NT2/D1 (cell line): ENCODE measurements around the gene NSMF.
"Not testable (repeated sequence)": the region's sequence is repeated elsewhere in the genome, so short reads cannot be mapped to it uniquely, and the experiment has no call there.

ENCODE experiments used
- DNase-seq: peaks from one replicate; pipeline ENCODE4 v3.0.0-alpha.2; 2011; ENCODE audit warnings: low read depth, low spot score
- H3K27me3 ChIP-seq: 2 replicates; pipeline ENCODE4 v1.6.0; 2011; ENCODE audit warnings: mild to moderate bottlenecking; ENCODE audit not compliant: insufficient read length, insufficient read depth
- H3K36me3 ChIP-seq: 2 replicates; pipeline ENCODE4 v1.6.1; 2011; ENCODE audit warnings: mild to moderate bottlenecking, low read length, mixed read lengths; ENCODE audit not compliant: insufficient read depth, insufficient read length
- H3K4me1 ChIP-seq: 2 replicates; pipeline ENCODE4 v1.5.1; 2011; ENCODE audit not compliant: insufficient read depth, insufficient read length
- H3K4me3 ChIP-seq: 2 replicates; pipeline ENCODE4 v1.5.1; 2011; ENCODE audit warnings: low read depth; ENCODE audit not compliant: insufficient read length
- H3K9ac ChIP-seq: 2 replicates; pipeline ENCODE4 v1.6.0; 2011; ENCODE audit warnings: low read depth; ENCODE audit not compliant: insufficient read length
- H3K9me3 ChIP-seq: 2 replicates; pipeline ENCODE4 v1.5.1; 2011; ENCODE audit warnings: mild to moderate bottlenecking, low read length; ENCODE audit not compliant: insufficient read depth
- SUZ12 ChIP-seq: IDR thresholded peaks from 2 replicates; pipeline ENCODE4 v1.6.1; 2011; ENCODE audit not compliant: insufficient read length, insufficient read depth; ENCODE audit errors: extremely low read depth
- YY1 ChIP-seq: IDR thresholded peaks from 2 replicates; pipeline ENCODE4 v1.6.1; 2011; ENCODE audit not compliant: insufficient read length, insufficient read depth
- ZNF274 ChIP-seq: IDR thresholded peaks from 2 replicates; pipeline ENCODE4 v1.6.1; 2011; ENCODE audit warnings: mild to moderate bottlenecking, low read depth, low read length

NSMF gene

DNA sequence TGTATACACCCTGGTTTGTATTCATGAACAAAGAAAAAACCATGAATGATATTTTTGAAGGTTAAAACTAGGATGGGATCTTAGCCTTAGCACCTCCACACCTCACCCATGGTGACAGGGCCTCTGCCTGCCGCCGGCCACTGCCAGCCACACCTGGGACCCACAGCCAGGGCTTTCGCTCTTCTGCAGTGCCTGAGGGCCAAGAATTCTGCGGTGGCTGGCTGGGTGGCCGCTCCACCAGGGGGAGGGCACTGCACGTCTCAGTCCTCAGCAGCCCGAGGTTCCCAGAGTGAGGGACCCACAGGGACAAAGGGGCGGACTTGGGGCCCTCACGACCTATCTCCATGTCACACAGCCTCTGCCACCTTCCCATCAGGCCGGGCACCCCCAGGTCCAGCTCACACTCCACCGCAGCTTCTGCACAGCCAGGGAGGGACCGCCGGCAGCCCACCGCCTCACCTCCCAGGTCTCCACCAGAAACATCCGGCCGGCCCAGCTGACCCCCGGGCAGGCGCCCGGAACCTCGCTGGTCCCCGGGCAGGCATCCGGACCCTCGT is 43.0 kb downstream of the NSMF start:
- peaks cover 5% of the 10 kb centered on the region for H3K36me3 ChIP-seq
- no peak overlapping the region for H3K4me3 ChIP-seq
- no peaks in the 10 kb centered on the region for H3K9me3 ChIP-seq
- H3K4me1 ChIP-seq = peaks cover 15% of the 10 kb centered on the region
- H3K27me3 ChIP-seq = no peaks in the 10 kb centered on the region
- TF ChIP-seq YY1 = no peak
- TF ChIP-seq SUZ12 = no peak
- TF ChIP-seq ZNF274 = no peak
- no peak for DNase-seq
- no peak overlapping the region for H3K9ac ChIP-seq

DNA sequence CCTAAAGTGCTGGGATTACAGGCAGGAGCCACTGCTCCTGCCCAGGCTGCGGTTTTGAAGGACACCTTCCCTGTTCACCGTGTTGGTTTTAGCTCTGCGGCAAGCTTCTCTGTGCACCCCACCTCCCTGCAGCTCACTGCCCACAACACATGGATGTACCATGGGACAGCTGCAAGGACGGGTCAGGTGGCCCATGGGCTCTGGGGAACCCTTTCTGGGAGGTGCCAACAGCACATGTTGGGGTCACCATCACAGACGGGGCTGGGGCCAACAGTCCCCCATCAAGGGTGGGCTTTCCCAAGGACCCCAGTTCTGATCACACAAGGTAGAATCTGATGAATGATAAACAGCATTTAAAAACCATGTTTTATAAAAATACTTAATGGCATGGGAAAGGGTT is 43.7 kb downstream of the NSMF start:
- no peak overlapping the region for H3K9ac ChIP-seq
- DNase-seq = no peak
- TF ChIP-seq ZNF274 (no peak), SUZ12 (no peak), YY1 (no peak)
- no peak overlapping the region for H3K4me3 ChIP-seq
- H3K9me3 ChIP-seq = no peaks in the 10 kb centered on the region
- no peaks in the 10 kb centered on the region for H3K27me3 ChIP-seq
- peaks cover 3% of the 10 kb centered on the region for H3K36me3 ChIP-seq
- H3K4me1 ChIP-seq = peaks cover 20% of the 10 kb centered on the region

DNA sequence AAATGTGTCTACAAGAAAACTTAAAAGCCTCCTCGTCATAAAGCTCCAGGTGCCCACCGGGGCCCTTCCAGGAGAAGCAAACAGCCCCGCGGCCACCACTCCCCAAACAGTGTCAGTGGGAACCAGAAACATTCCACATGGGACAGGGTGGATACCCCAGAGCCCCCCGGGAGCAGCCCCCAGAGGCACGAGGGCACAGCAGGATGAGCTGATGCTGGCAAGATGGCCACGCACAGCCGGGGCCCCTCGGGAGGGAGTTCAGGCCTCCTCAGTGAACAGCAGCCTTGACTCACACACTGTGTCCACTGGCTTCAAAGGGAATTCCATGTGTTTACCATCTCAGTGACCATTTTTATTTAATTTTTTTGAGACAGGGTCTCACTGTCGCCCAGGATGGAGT is 46.7 kb downstream of the NSMF start:
- peaks cover 20% of the 10 kb centered on the region for H3K4me1 ChIP-seq

DNA sequence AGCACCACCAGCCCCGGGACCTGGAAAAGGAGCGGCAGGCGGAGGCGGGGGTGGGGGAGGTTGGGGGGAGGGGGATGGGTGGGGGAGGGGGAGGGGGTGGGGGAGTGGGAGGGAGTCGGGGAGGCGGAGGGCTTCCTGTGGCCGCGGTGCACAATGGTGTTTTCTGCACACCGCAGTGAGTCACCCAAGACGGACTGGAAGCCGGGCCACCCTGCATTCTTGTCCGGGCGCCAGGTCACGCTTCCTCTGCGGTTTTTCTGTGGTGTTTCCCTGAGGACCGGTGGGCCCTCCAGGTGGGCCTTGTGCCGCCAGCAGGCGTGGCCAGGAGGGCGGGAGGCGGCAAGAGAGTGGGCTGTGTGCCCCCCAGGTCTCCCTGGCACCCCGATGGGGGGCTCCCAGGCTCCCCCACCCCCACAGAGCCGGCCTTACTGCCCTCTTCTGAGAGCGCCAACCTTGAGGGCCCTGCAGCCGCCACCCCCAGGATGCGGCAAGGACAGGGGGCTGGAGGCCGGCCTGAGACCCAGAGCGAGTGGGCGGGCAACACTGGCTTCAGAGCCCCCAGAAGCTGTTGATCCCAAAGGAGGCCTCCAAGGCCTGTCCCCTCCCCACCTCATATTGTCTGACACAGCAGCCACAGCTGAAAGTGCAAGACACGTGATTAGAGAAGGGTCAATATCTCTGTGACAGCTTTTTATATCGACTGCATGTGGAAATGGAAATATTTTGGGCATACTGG is 47.3 kb downstream of the NSMF start:
- no peaks in the 10 kb centered on the region for H3K9me3 ChIP-seq
- H3K9ac ChIP-seq = peak overlapping the region; percentile 50
- no peak overlapping the region for H3K4me3 ChIP-seq
- DNase-seq = no peak
- H3K4me1 ChIP-seq = peaks cover 20% of the 10 kb centered on the region
- TF ChIP-seq ZNF274 (no peak), SUZ12 (no peak), YY1 (no peak)
- H3K27me3 ChIP-seq = no peaks in the 10 kb centered on the region
- no peaks in the 10 kb centered on the region for H3K36me3 ChIP-seq

More for the DNA sequence above, 46.7 kb downstream of the NSMF start:
- TF ChIP-seq ZNF274 (no peak), YY1 (no peak), SUZ12 (no peak)
- DNase-seq = no peak
- Histone ChIP-seq H3K4me3 (no peak overlapping the region), H3K9me3 (no peaks in the 10 kb centered on the region), H3K9ac (no peak overlapping the region), H3K36me3 (no peaks in the 10 kb centered on the region), H3K27me3 (no peaks in the 10 kb centered on the region)

DNA sequence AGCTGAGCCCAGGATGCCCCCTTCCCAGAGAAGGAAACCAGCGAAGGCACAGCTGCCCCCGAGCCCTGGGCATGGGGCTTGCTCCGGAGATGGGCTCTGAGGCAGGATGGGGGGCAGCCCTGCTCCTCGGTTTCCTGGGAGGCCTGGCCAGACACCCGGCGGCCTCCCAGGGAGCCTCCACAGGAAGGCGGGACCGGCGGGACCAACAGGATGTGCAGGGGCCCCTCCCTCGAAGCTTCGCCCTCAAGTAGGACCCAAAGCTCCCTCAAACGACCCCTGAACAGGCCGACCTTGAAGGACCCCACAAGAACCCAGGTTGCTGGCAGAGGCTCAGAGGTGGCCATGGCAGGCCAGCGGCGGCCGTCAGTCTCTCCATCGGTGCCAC is 47.9 kb downstream of the NSMF start:
- H3K27me3 ChIP-seq = no peaks in the 10 kb centered on the region
- no peak overlapping the region for H3K9ac ChIP-seq
- H3K4me3 ChIP-seq = no peak overlapping the region
- TF ChIP-seq ZNF274 (no peak), SUZ12 (no peak), YY1 (no peak)
- no peaks in the 10 kb centered on the region for H3K36me3 ChIP-seq
- no peaks in the 10 kb centered on the region for H3K9me3 ChIP-seq
- DNase-seq = no peak
- H3K4me1 ChIP-seq = peaks cover 21% of the 10 kb centered on the region

DNA sequence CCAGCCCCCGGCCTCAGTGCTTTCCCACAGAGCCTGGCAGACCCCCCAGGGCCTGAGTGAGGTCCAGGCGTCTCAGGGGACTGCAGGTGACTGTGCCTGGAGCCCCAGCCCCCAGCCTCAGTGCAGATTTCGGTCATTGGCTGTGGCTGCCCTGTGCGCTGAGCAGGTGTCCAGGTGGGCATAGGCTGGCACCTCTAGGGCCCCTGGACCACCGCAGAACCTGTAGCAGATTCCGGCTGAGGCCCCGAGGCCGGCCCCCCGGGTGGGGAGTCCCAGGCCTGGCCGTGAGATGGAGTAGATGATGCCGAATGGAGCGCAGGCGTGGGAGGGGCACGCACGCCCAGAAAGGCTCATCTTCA is 48.3 kb downstream of the NSMF start:
- Histone ChIP-seq H3K4me3 (no peak overlapping the region), H3K4me1 (peaks cover 22% of the 10 kb centered on the region), H3K9me3 (no peaks in the 10 kb centered on the region), H3K36me3 (no peaks in the 10 kb centered on the region), H3K27me3 (no peaks in the 10 kb centered on the region), H3K9ac (peak overlapping the region; percentile 8)
- DNase-seq = no peak
- TF ChIP-seq YY1 = no peak

DNA sequence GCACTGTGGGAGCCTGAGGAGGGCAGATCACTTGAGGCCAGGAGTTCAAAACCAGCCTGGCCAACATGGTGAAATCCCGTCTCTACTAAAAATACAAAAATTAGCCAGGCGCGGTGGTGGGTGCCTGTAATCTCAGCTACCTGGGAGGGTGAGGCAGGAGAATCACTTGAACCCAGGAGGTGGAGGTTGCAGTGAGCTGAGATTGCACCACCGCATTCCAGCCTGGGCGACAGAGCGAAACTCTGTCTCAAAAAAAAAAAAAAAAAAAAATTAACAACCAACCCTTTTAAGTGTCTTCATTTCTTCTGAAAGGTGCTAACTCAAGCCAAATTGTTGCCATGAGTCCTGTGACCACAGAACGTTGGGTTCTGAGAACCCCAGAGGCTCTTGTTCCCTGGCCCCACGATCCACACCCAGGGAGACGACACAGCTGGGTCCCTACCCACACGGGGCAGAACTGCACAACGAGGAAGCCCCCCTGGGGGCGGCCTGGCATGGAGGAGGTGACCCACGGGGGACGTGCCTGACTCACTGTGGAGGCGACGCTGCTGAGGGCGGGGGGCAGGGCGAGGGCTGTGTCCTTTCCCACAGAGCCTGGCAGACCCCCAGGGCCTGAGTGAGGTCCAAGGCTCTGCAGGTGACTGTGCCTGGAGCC is 48.8 kb downstream of the NSMF start:
- peaks cover 22% of the 10 kb centered on the region for H3K4me1 ChIP-seq
- H3K27me3 ChIP-seq, H3K4me3 ChIP-seq, DNase-seq, H3K36me3 ChIP-seq, H3K9me3 ChIP-seq: not testable (repeated sequence)
- H3K9ac ChIP-seq = peak overlapping the region; percentile 8
